Body of pancreas (tissue), 4 donors: ENCODE results near the gene DUSP5. TPM values are rescaled to one million over a fixed set of nuclear protein-coding genes. Genes with fewer than 3 reads are reported as not detected.

ENCODE experiments used
- ATAC-seq: fragments of 150-250 bp; one replicate; pipeline ENCODE4 v1.9.1; 2016
- DNase-seq, 4 donors: peaks; one replicate each; pipeline ENCODE4 v3.0.0-alpha.2; 2019
- H3K27ac ChIP-seq, 4 donors: fragments of 200-600 bp; sonication (generic); 1 replicate in 3 of 4; 2 replicates in 1 of 4; pipeline versions ENCODE4 v1.5.1 to v1.6.1; 2016 to 2019; ENCODE audit warnings: mild to moderate bottlenecking in 1 of 4, mixed read lengths in 1 of 4, moderate library complexity in 1 of 4
- H3K27me3 ChIP-seq, 2 donors: fragments of 200-600 bp; sonication (generic); one replicate each; pipeline ENCODE4 v1.6.0; 2016; ENCODE audit warnings: mild to moderate bottlenecking in 1 of 2
- H3K36me3 ChIP-seq, 2 donors: fragments of 200-600 bp; sonication (generic); replicated peaks in 1 of 2; 2 replicates each; pipeline ENCODE4 v1.5.1; 2016; ENCODE audit warnings: low read depth in 2 of 2; ENCODE audit not compliant: insufficient read depth in 1 of 2
- H3K4me1 ChIP-seq: fragments of 200-600 bp; sonication (generic); one replicate; pipeline ENCODE4 v1.6.0; 2016
- H3K4me3 ChIP-seq, 2 donors: fragments of 200-600 bp; sonication (generic); 1 replicate in 1 of 2; 2 replicates in 1 of 2; pipeline ENCODE4 v1.5.1; 2016 to 2019
- H3K9me3 ChIP-seq, 3 donors: fragments of 200-600 bp; sonication (generic); 1 replicate in 2 of 3; 2 replicates in 1 of 3; pipeline ENCODE4 v1.5.1; 2016
- CTCF ChIP-seq, 7 experiments: fragments of 450-650 bp in 4 of 7; fragments of 200-600 bp in 3 of 7; sonication (generic) in 3 of 7; IDR thresholded peaks; one replicate each; pipeline ENCODE4 v1.5.1; 2016 to 2019; ENCODE audit warnings: antibody characterized with exemption in 7 of 7
- POLR2A ChIP-seq, 3 donors: fragments of 450-650 bp; IDR thresholded peaks; one replicate each; pipeline ENCODE4 v1.6.1; 2016; ENCODE audit warnings: antibody characterized with exemption in 3 of 3, mild to moderate bottlenecking in 2 of 3
- WGBS, 2 donors: methylation state at CpG; one replicate each; pipeline ENCODE4 v1.1.5; 2017; 5-methylcytosine and 5-hydroxymethylcytosine counted together
- intact Hi-C: fragments of 100-400 bp; cut with DNase I; formaldehyde crosslinking; loops from one replicate; pipeline ENCODE4 v1.15.1; 2023
- total RNA-seq, 2 donors: library from RNA; depleted of rRNA; stranded (reverse); fragments of >200 nt; gene quantifications; one replicate each; pipeline ENCODE4 v1.1.0, GENCODE V29; 2016

Gene DUSP5
- total RNA-seq, 2 donors from 2014 or later, result 6.2 to 9.2 TPM

GRCh38 chr10:110548002-110548401, 50.3 kb downstream of the DUSP5 start:
- H3K4me1 ChIP-seq, result no peaks in the 10 kb centered on the region
- 46 to 60% methylated on average over 5 of the region's 5 CpGs for WGBS, 2 donors
- H3K27me3 ChIP-seq, result no peaks in the 10 kb centered on the region
- H3K36me3 ChIP-seq, result no peaks in the 10 kb centered on the region
- TF ChIP-seq CTCF (IDR thresholded peaks at IDR 0.05) (no peak), POLR2A (IDR thresholded peaks at IDR 0.05) (no peak)
- H3K4me3 ChIP-seq, result no peak overlapping the region
- DNase-seq, result no peak
- H3K9me3 ChIP-seq, result no peaks in the 10 kb centered on the region
- no peak for ATAC-seq
- intact Hi-C loops, result loop anchor here (10.0 kb wide), 1 partner anchor 193 kb away; no protein-coding TSS in a partner anchor
- no peak overlapping the region for H3K27ac ChIP-seq

GRCh38 chr10:110549211-110549610, 51.5 kb downstream of the DUSP5 start:
- H3K9me3 ChIP-seq, result no peaks in the 10 kb centered on the region
- ATAC-seq, result no peak
- no peak overlapping the region for H3K4me3 ChIP-seq
- no peak overlapping the region for H3K27ac ChIP-seq
- intact Hi-C loops, result loop anchor here (10.0 kb wide), 1 partner anchor 194 kb away; no protein-coding TSS in a partner anchor
- 46 to 60% methylated on average over 5 of the region's 5 CpGs for WGBS, 2 donors
- DNase-seq, result no peak
- no peaks in the 10 kb centered on the region for H3K4me1 ChIP-seq
- H3K36me3 ChIP-seq, result no peaks in the 10 kb centered on the region
- no peaks in the 10 kb centered on the region for H3K27me3 ChIP-seq
- no peak for TF ChIP-seq CTCF (IDR thresholded peaks at IDR 0.05)

GRCh38 chr10:110553905-110554304, 56.2 kb downstream of the DUSP5 start:
- peak; percentile 88 for ATAC-seq
- Histone ChIP-seq H3K27ac (peak overlapping the region in 3 of 4 donors; percentile 70 to 78 (median 74)), H3K27me3 (no peaks in the 10 kb centered on the region), H3K4me1 (peaks cover 5% of the 10 kb centered on the region), H3K9me3 (no peaks in the 10 kb centered on the region), H3K4me3 (no peak overlapping the region), H3K36me3 (no peaks in the 10 kb centered on the region)
- peak in 2 of 4 donors; percentile 21 to 23 for DNase-seq
- TF ChIP-seq CTCF (IDR thresholded peaks at IDR 0.05) (no peak), POLR2A (IDR thresholded peaks at IDR 0.05) (no peak)
- WGBS, 2 donors, result 26 to 44% methylated on average over 2 of the region's 2 CpGs
- intact Hi-C loops, result no loop called here

GRCh38 chr10:110556296-110556695, 58.6 kb downstream of the DUSP5 start:
- Histone ChIP-seq H3K27ac (peak overlapping the region in 2 of 4 donors; percentile 6 to 74), H3K9me3 (no peaks in the 10 kb centered on the region), H3K4me3 (no peak overlapping the region), H3K4me1 (peaks cover 5% of the 10 kb centered on the region), H3K27me3 (no peaks in the 10 kb centered on the region), H3K36me3 (no peaks in the 10 kb centered on the region)
- WGBS, 2 donors, result 67 to 75% methylated on average over 1 of the region's 1 CpG
- DNase-seq (no peak), ATAC-seq (peak; percentile 24)
- intact Hi-C loops, result no loop called here
- no peak for TF ChIP-seq CTCF (IDR thresholded peaks at IDR 0.05)
- no peak for TF ChIP-seq POLR2A (IDR thresholded peaks at IDR 0.05)

- TF ChIP-seq CTCF (IDR thresholded peaks at IDR 0.05) (peak; percentile 28 to 54 (median 30)), POLR2A (IDR thresholded peaks at IDR 0.05) (no peak)
- no peak overlapping the region for H3K4me3 ChIP-seq
- no peaks in the 10 kb centered on the region for H3K9me3 ChIP-seq
- H3K36me3 ChIP-seq, result no peaks in the 10 kb centered on the region
- ATAC-seq (no peak), DNase-seq (peak; percentile 27 to 63 (median 48))
- no peaks in the 10 kb centered on the region for H3K27me3 ChIP-seq
- H3K4me1 ChIP-seq, result peaks cover 8% of the 10 kb centered on the region
- intact Hi-C loops, result no loop called here
- WGBS, 2 donors, result 49 to 58% methylated on average over 9 of the region's 9 CpGs
- peak overlapping the region in 1 of 4 donors; percentile 74 for H3K27ac ChIP-seq
Observed at GRCh38 chr10:110556969-110557601, 59.4 kb downstream of the DUSP5 start.
